CD4-positive, alpha-beta T cell treated with Interleukin-4 for 4 hours (primary cell): Measurements from ENCODE around the gene SNAPC4.
"Not testable (repeated sequence)": the region's sequence is repeated elsewhere in the genome, so short reads cannot be mapped to it uniquely, and the experiment has no call there.

Experiments used
- DNase-seq: peaks from one replicate; pipeline ENCODE4 v3.0.0-alpha.2; 2020

Gene SNAPC4

DNA sequence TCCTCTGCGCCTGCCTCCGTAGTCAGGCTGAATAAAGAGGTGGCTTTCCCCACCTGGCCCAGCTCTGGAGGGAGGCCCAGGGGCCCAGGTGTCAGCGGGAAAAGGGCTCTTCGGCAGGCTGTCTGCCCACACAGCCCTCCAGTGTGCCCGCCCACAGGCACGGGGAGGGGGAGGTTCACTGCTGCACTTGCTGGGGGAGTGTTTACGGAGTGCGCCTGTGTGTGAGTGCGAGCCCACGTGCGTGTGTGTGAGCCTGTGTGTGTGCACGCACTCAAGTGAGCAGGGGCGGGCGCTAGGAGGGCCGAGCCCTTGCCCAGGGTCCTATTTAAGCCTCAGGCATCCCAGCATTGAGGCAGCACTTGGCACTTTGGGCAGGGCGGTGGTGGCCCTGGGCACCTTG is 47.3 kb downstream of the SNAPC4 start:
- DNase-seq: no peak

DNA sequence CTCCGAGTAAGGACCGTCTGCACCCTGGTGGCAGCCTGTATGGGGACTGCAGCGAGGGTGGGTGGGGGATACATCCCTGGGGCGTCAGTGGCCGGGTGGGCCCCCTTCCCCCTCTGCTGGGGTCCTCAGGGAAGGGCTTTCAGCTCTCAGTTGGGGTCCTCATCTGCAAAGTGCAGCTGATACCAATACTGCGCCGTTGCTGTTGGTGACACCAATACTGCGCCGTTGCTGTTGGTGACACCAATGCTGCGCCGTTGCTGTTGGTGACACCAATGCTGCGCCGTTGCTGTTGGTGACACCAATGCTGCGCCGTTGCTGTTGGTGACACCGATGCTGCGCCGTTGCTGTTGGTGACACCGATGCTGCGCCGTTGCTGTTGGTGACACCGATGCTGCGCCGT is 48.1 kb downstream of the SNAPC4 start:
- DNase-seq: not testable (repeated sequence)

DNA sequence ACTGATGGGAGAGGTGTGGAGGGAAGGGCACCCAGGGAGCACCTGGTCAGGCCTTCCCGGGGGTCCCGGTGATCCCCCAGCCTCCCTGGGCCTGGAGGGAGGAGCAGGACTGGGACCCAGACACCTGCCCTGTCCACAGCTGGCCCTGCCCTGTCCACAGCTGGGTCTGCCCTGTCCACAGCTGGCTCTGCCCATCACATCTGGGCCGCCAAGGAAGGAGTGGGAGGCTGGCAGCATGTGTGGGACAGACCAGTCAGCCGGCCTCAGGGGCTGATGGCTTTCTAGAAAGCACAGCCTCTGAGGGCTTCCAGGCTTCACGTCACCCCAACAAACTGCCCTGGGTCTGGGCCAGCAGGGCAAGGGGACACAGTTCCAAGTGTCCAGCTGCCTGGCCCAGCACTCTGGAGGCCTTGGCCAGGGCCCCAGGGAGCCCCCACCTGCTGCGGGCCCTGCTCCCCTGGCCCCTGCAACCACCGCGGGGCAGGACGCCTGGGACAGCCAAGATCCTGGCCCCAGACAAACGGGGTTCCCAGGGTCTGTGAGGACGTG is 48.6 kb downstream of the SNAPC4 start:
- no peak for DNase-seq
